ENCODE results near the gene TRDMT1.

TRDMT1 gene

DNA sequence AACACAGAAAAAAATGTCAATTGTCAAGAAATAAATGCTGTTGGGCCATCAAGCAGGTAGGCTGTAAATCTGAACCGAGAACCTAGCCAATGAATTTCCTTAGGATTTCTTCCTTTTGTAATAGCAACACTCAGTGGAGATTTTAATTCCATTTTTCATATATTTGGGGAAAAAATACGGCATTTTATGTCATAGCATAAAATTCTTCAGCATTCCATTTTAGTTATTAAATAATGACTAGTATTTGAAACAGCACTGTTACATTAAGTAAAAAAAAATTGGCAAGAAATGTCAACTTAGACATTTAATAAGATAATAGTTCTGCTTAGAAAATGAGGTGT is 14.3 kb upstream of the TRDMT1 start:
- no peak for DNase-seq (ENCODE audit: low spot score)
- TF ChIP-seq, protein P1, sequence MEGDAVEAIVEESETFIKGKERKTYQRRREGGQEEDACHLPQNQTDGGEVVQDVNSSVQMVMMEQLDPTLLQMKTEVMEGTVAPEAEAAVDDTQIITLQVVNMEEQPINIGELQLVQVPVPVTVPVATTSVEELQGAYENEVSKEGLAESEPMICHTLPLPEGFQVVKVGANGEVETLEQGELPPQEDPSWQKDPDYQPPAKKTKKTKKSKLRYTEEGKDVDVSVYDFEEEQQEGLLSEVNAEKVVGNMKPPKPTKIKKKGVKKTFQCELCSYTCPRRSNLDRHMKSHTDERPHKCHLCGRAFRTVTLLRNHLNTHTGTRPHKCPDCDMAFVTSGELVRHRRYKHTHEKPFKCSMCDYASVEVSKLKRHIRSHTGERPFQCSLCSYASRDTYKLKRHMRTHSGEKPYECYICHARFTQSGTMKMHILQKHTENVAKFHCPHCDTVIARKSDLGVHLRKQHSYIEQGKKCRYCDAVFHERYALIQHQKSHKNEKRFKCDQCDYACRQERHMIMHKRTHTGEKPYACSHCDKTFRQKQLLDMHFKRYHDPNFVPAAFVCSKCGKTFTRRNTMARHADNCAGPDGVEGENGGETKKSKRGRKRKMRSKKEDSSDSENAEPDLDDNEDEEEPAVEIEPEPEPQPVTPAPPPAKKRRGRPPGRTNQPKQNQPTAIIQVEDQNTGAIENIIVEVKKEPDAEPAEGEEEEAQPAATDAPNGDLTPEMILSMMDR (IDR thresholded peaks at IDR 0.05; ENCODE audit: extremely low read depth, missing control alignments) = no peak

DNA sequence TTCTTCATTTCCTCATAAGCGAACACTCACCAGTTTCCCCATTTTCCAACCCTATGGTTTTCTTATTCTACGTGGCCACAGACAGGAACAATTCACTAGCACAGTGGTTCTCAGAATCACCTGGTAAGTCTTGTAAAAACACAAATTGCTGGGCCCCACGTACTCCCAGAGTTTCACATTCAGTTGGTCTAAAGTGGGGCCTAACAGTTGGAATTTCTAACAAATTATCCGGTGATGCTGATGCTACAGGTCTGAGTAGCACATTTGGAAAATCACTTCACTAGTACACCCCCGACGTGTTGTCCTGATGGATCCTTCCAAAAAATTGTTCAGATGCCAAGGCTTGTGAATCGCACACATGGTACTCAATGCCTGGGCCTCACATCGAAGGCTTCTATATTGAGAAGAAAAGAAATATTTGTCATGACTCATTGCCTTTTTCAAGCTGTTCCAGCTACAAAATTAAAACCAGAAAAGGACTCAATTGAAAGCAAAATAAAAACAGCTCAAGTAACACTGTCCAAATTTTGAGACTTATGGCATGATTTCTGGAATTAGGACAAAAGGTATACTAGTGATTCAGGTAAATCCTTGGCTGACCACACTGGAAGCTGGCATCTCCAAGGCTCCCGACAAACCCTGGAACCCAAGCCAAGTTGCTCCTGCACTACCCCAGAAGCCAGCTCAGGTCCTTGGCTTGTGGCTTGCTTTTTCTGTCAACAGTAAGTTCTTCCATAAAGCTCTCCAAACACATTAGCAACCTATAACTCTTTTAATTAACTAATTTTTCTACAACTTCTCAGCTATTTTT is 13.7 kb upstream of the TRDMT1 start:
- no peak for DNase-seq (ENCODE audit: low spot score)
- TF ChIP-seq, protein P1 (IDR thresholded peaks at IDR 0.05; ENCODE audit: extremely low read depth, missing control alignments) = no peak

DNA sequence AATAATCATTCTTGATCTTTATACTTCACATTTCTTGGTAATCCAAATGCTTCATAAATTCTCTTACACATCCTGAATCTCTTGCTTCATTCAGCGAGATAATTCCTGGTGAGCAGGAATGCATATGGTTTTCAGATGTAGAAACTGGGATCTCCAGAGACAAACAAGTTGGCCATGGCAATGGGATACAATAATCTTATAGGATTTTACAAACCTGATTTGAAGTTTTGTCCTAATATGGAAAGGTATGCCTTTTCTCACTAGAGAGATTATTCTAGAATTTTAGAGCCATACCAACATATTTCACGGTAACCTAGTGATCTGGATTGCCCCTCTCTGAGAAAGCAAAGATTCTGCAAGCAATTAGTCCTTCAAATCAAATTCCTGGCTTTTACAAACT is 13.1 kb upstream of the TRDMT1 start:
- TF ChIP-seq, protein P1 (IDR thresholded peaks at IDR 0.05; ENCODE audit: extremely low read depth, missing control alignments) = no peak
- no peak for DNase-seq (ENCODE audit: low spot score)

DNA sequence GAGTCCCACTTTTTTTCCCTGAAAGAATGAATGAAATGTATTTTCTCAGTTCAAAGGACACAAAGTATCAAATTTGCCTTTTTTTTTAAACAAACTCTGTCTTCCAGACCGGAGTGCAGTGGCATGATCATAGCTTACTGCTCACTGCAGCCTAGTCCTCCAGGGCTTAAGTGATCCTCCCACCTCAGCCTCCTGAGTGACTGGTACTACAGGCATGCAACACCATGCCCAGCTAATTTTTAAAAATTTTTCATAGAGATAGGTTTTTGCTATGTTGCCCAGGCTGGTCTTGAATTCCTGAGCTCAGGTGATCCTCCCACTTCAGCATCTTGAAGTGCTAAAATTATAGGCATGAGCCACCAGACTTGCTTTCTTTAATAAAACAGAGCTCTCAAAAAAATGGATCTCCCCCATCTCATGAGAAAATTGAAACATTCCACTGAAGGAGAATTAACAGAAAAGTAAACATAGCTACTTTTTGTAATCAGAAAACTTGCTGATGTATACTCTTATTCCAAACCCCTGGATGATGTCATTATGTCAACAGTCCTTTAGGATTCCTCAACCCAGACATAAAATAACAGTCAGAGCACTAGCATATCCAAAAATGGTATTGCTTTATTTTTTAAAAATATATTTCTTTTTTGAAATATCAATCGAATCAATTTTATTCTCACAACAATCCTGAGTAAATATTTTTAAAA is 12.3 kb upstream of the TRDMT1 start:
- TF ChIP-seq, protein P1 (IDR thresholded peaks at IDR 0.05; ENCODE audit: extremely low read depth, missing control alignments) = no peak
- DNase-seq (ENCODE audit: low spot score) = no peak

DNA sequence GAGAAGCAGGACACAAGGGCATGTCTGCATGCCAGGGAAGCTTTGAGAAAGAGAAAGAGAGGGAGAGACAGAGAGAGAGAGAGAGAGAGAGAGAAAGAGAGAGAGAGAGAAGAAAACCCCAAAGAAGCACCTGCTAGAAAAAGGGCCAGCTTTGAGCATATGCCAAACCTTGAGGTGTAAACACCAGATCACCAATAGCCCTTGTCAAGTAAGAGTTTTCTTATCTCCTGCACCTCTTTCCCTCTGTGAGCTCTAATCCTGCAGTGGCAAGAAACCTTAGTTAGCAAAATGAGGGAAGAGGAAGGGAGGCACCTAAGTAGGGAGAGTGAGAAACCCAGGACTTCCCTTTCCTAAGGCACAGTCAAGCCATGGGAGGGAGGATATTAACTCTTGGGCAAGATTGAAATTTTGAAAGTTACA is 11.3 kb upstream of the TRDMT1 start:
- TF ChIP-seq, protein P1 (IDR thresholded peaks at IDR 0.05; ENCODE audit: extremely low read depth, missing control alignments) = no peak
- DNase-seq (ENCODE audit: low spot score) = no peak

DNA sequence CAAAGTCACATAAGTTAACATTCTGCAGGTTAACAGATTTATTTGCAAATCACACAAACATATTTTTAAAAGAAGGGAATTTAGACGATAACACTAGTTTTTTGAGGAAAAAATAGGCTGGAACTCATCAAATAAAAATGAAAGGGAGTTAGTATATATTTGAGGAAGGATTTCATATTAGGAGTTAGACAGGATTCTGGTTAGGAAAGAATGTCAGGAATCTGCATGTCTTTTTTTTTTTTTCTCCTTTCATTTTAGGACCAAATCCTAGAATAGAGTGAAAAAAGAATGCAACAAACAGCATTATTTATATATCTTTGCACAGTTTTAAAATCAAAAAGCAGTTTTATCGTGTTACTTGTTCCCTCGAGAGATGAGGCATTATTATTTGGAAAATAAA is 8.9 kb upstream of the TRDMT1 start:
- no peak for DNase-seq (ENCODE audit: low spot score)
- TF ChIP-seq, protein P1 (IDR thresholded peaks at IDR 0.05; ENCODE audit: extremely low read depth, missing control alignments) = no peak

DNA sequence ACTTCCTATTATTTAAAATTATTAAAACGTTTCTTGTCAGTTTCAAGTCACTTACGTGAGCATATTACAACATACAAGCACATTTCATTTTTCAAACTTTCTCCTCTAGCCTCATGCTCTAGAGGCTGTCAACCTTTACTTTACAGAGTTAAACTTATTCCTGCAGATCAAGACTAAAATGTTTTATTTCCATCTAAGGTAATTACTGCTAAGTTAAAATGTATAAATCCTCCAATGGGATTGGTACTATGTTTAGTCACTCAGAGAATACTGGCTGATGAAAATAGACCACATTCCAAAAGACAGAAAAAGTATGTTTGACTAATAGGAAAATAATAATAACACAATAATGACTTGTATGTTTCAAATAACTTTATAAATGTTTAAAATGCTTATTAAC is 8.4 kb upstream of the TRDMT1 start:
- TF ChIP-seq, protein P1 (IDR thresholded peaks at IDR 0.05; ENCODE audit: extremely low read depth, missing control alignments) = no peak
- no peak for DNase-seq (ENCODE audit: low spot score)
